Erythroblast (primary cell): ENCODE measurements around the gene LETM1.

ENCODE experiments used
- GATA1 ChIP-seq: IDR thresholded peaks from 2 replicates; pipeline ENCODE4 v1.6.1; 2011; ENCODE audit warnings: low read depth, mild to moderate bottlenecking, control low read depth, low read length, moderate library complexity
- POLR2A ChIP-seq: IDR thresholded peaks from 2 replicates; pipeline ENCODE4 v1.6.1; 2011; ENCODE audit warnings: mild to moderate bottlenecking, low read length

- no peak for TF ChIP-seq POLR2A
- TF ChIP-seq GATA1: no peak
Observed at GRCh38 chr4:1772853-1773538, 83.0 kb downstream of the LETM1 start.
